ENCODE results near the gene DERL2. TPM values are rescaled to one million over a fixed set of nuclear protein-coding genes. Genes with fewer than 3 reads are reported as not detected.

Gene DERL2
- total and polyA plus RNA-seq, 5 donors from 2014 or later = 70.0 to 95.0 (median 76.0) TPM

- peaks cover 11 to 40% (median 24%) of the 10 kb centered on the region in 4 donors for H3K4me1 Mint-ChIP-seq
- DNase-seq = no peak
- Histone ChIP-seq H3K36me3 (ENCODE audit: control insufficient read depth, insufficient read depth, low read length) (peaks cover 45% of the 10 kb centered on the region), H3K9me3 (ENCODE audit: control insufficient read depth in 2 of 2, low read length in 2 of 2) (no peaks in the 10 kb centered on the region), H3K27me3 (ENCODE audit: control insufficient read depth, insufficient read depth, low read length) (no peaks in the 10 kb centered on the region), H3K4me3 (ENCODE audit: low read depth, low read length) (no peak overlapping the region), H3K4me1 (ENCODE audit: control insufficient read depth, insufficient read depth, low read length, poor library complexity, severe bottlenecking) (peaks cover 17% of the 10 kb centered on the region), H3K27ac (ENCODE audit: insufficient read depth, low read length, poor library complexity, severe bottlenecking) (no peak overlapping the region)
- peak overlapping the region in 2 of 3 donors; percentile 79 to 91 for H3K27ac Mint-ChIP-seq
- peak overlapping the region in 1 of 4 donors; percentile 4 for H3K4me3 Mint-ChIP-seq
- peaks cover 0 to 3% (median 0%) of the 10 kb centered on the region in 7 donors for H3K9me3 Mint-ChIP-seq
- no peak for ATAC-seq (ENCODE audit: low read depth in 2 of 2)
- H3K36me3 Mint-ChIP-seq = peaks cover 52% of the 10 kb centered on the region
- H3K27me3 Mint-ChIP-seq = no peaks in the 10 kb centered on the region
These were observed 25.6 kb upstream of the DERL2 start for GRCh38 chr17:5511401-5512225.

DNA sequence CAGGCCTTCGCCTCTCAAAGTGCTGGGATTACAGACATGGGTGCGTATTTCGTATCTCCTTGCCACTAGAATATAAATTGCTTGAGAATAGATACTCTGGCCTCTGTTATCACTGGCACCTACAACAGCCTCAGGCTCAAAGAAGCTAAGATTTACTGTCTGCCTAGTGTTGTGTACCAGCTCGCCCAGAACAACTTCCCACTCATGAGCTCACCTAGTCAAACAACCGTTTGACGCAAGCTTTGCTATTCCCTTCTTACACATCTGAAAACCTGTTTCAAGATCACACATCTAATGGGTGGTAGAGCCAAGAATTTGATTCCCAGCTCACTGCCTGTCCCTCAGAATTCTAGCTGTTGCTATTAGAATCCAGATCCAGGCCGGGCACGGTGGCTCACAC, 24.8 kb upstream of the DERL2 start:
- H3K4me1 ChIP-seq (ENCODE audit: control insufficient read depth, insufficient read depth, low read length, poor library complexity, severe bottlenecking) = peaks cover 17% of the 10 kb centered on the region
- Mint-ChIP-seq H3K27ac (no peak overlapping the region), H3K36me3 (peaks cover 45% of the 10 kb centered on the region), H3K9me3 (peaks cover 0 to 3% (median 0%) of the 10 kb centered on the region in 7 donors), H3K4me1 (peaks cover 11 to 37% (median 21%) of the 10 kb centered on the region in 4 donors), H3K27me3 (no peaks in the 10 kb centered on the region), H3K4me3 (no peak overlapping the region)
- H3K27me3 ChIP-seq (ENCODE audit: control insufficient read depth, insufficient read depth, low read length) = no peaks in the 10 kb centered on the region
- no peak overlapping the region for H3K4me3 ChIP-seq (ENCODE audit: low read depth, low read length)
- ATAC-seq (ENCODE audit: low read depth in 2 of 2) = no peak
- DNase-seq = no peak
- H3K36me3 ChIP-seq (ENCODE audit: control insufficient read depth, insufficient read depth, low read length) = peaks cover 38% of the 10 kb centered on the region
- H3K9me3 ChIP-seq (ENCODE audit: control insufficient read depth in 2 of 2, low read length in 2 of 2) = no peaks in the 10 kb centered on the region
- H3K27ac ChIP-seq (ENCODE audit: insufficient read depth, low read length, poor library complexity, severe bottlenecking) = no peak overlapping the region

GRCh38 chr17:5509482-5509881, 23.5 kb upstream of the DERL2 start:
- DNase-seq (no peak), ATAC-seq (ENCODE audit: low read depth in 2 of 2) (no peak)
- Mint-ChIP-seq H3K9me3 (peaks cover 0 to 3% (median 0%) of the 10 kb centered on the region in 7 donors), H3K27ac (peak overlapping the region in 1 of 3 donors; percentile 74), H3K4me3 (no peak overlapping the region), H3K27me3 (no peaks in the 10 kb centered on the region), H3K4me1 (peaks cover 11 to 27% (median 20%) of the 10 kb centered on the region in 4 donors), H3K36me3 (peaks cover 44% of the 10 kb centered on the region)
- H3K4me3 ChIP-seq (ENCODE audit: low read depth, low read length) = no peak overlapping the region
- H3K27ac ChIP-seq (ENCODE audit: insufficient read depth, low read length, poor library complexity, severe bottlenecking) = no peak overlapping the region
- H3K36me3 ChIP-seq (ENCODE audit: control insufficient read depth, insufficient read depth, low read length) = peaks cover 32% of the 10 kb centered on the region
- no peaks in the 10 kb centered on the region for H3K9me3 ChIP-seq (ENCODE audit: control insufficient read depth in 2 of 2, low read length in 2 of 2)
- peaks cover 15% of the 10 kb centered on the region for H3K4me1 ChIP-seq (ENCODE audit: control insufficient read depth, insufficient read depth, low read length, poor library complexity, severe bottlenecking)
- no peaks in the 10 kb centered on the region for H3K27me3 ChIP-seq (ENCODE audit: control insufficient read depth, insufficient read depth, low read length)

- Histone ChIP-seq H3K4me1 (ENCODE audit: control insufficient read depth, insufficient read depth, low read length, poor library complexity, severe bottlenecking) (peaks cover 9% of the 10 kb centered on the region), H3K9me3 (ENCODE audit: control insufficient read depth in 2 of 2, low read length in 2 of 2) (no peaks in the 10 kb centered on the region), H3K27me3 (ENCODE audit: control insufficient read depth, insufficient read depth, low read length) (no peaks in the 10 kb centered on the region), H3K4me3 (ENCODE audit: low read depth, low read length) (no peak overlapping the region), H3K27ac (ENCODE audit: insufficient read depth, low read length, poor library complexity, severe bottlenecking) (no peak overlapping the region), H3K36me3 (ENCODE audit: control insufficient read depth, insufficient read depth, low read length) (peaks cover 28% of the 10 kb centered on the region)
- peak overlapping the region in 1 of 4 donors; percentile 58 for H3K4me3 Mint-ChIP-seq
- ATAC-seq (ENCODE audit: low read depth in 2 of 2) = no peak
- no peaks in the 10 kb centered on the region for H3K27me3 Mint-ChIP-seq
- DNase-seq = no peak
- peaks cover 7 to 22% (median 17%) of the 10 kb centered on the region in 4 donors for H3K4me1 Mint-ChIP-seq
- peak overlapping the region in 2 of 3 donors; percentile 55 to 74 for H3K27ac Mint-ChIP-seq
- peaks cover 41% of the 10 kb centered on the region for H3K36me3 Mint-ChIP-seq
- peaks cover 0 to 3% (median 0%) of the 10 kb centered on the region in 7 donors for H3K9me3 Mint-ChIP-seq
These were observed 22.8 kb upstream of the DERL2 start for GRCh38 chr17:5508810-5509209.

DNA sequence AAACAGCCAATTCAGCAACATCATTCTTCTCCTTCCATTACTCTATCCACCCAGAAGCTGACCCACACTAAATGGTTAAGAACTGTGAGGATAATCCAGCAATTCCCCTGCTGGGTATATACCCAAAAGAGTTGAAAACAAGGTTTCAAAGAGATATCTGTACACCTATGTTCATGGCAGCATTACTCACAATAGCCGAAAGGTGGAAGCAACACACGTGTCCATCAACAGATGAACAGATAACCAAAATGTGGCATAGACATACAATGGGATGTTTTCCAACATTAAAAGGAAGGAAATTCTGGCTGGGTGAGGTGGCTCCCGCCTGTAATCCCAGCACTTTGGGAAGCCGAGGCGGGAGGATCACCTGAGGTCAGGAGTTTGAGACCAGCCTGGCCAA, 20.3 kb upstream of the DERL2 start:
- Mint-ChIP-seq H3K27me3 (no peaks in the 10 kb centered on the region), H3K9me3 (peaks cover 0 to 2% (median 0%) of the 10 kb centered on the region in 7 donors), H3K36me3 (peaks cover 35% of the 10 kb centered on the region), H3K27ac (no peak overlapping the region), H3K4me3 (no peak overlapping the region), H3K4me1 (peaks cover 4 to 16% (median 10%) of the 10 kb centered on the region in 4 donors)
- Histone ChIP-seq H3K36me3 (ENCODE audit: control insufficient read depth, insufficient read depth, low read length) (peaks cover 16% of the 10 kb centered on the region), H3K4me1 (ENCODE audit: control insufficient read depth, insufficient read depth, low read length, poor library complexity, severe bottlenecking) (peaks cover 1% of the 10 kb centered on the region), H3K27me3 (ENCODE audit: control insufficient read depth, insufficient read depth, low read length) (no peaks in the 10 kb centered on the region), H3K9me3 (ENCODE audit: control insufficient read depth in 2 of 2, low read length in 2 of 2) (no peaks in the 10 kb centered on the region), H3K27ac (ENCODE audit: insufficient read depth, low read length, poor library complexity, severe bottlenecking) (no peak overlapping the region), H3K4me3 (ENCODE audit: low read depth, low read length) (no peak overlapping the region)
- ATAC-seq (ENCODE audit: low read depth in 2 of 2) (no peak), DNase-seq (no peak)

- no peaks in the 10 kb centered on the region for H3K9me3 ChIP-seq (ENCODE audit: control insufficient read depth in 2 of 2, low read length in 2 of 2)
- DNase-seq (no peak), ATAC-seq (ENCODE audit: low read depth in 2 of 2) (no peak)
- peaks cover 35% of the 10 kb centered on the region for H3K36me3 Mint-ChIP-seq
- H3K4me3 ChIP-seq (ENCODE audit: low read depth, low read length) = no peak overlapping the region
- no peaks in the 10 kb centered on the region for H3K27me3 ChIP-seq (ENCODE audit: control insufficient read depth, insufficient read depth, low read length)
- no peaks in the 10 kb centered on the region for H3K27me3 Mint-ChIP-seq
- H3K36me3 ChIP-seq (ENCODE audit: control insufficient read depth, insufficient read depth, low read length) = peaks cover 11% of the 10 kb centered on the region
- peaks cover 18 to 31% (median 24%) of the 10 kb centered on the region in 4 donors for H3K4me1 Mint-ChIP-seq
- peaks cover 21% of the 10 kb centered on the region for H3K4me1 ChIP-seq (ENCODE audit: control insufficient read depth, insufficient read depth, low read length, poor library complexity, severe bottlenecking)
- peaks cover 0 to 2% (median 0%) of the 10 kb centered on the region in 7 donors for H3K9me3 Mint-ChIP-seq
- H3K4me3 Mint-ChIP-seq = peak overlapping the region in 2 of 4 donors; percentile 2 to 59
- H3K27ac Mint-ChIP-seq = peak overlapping the region; percentile 55 to 76 (median 61)
- no peak overlapping the region for H3K27ac ChIP-seq (ENCODE audit: insufficient read depth, low read length, poor library complexity, severe bottlenecking)
These were observed 16.6 kb upstream of the DERL2 start for GRCh38 chr17:5502552-5502951.

DNA sequence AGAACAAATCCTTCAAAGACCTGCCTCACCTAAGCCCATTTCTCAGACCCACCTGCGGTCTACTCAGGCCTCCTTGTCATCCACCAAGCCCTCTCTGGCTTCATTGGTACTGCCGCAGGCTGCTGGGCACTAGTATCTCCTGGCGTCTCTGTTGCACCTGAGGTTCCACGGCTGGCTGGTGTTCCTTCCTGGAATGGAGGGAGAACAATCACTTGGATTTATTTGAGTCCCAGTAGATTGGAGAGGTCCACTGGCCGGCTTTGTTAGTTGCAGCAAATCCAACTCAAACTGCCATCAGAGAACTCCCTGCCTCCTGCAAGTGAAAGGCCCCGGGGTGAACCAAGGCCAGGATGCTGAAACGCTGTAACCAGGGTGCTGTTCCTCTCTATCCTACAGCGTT, 15.7 kb upstream of the DERL2 start:
- Mint-ChIP-seq H3K36me3 (peaks cover 35% of the 10 kb centered on the region), H3K4me3 (peak overlapping the region; percentile 65 to 94 (median 76)), H3K9me3 (peaks cover 0 to 1% (median 0%) of the 10 kb centered on the region in 7 donors), H3K27ac (peak overlapping the region in 2 of 3 donors; percentile 70 to 89), H3K4me1 (peaks cover 18 to 31% (median 24%) of the 10 kb centered on the region in 4 donors), H3K27me3 (no peaks in the 10 kb centered on the region)
- H3K9me3 ChIP-seq (ENCODE audit: control insufficient read depth in 2 of 2, low read length in 2 of 2) = no peaks in the 10 kb centered on the region
- ATAC-seq (ENCODE audit: low read depth in 2 of 2) (no peak), DNase-seq (no peak)
- H3K36me3 ChIP-seq (ENCODE audit: control insufficient read depth, insufficient read depth, low read length) = peaks cover 11% of the 10 kb centered on the region
- peak overlapping the region; percentile 62 for H3K27ac ChIP-seq (ENCODE audit: insufficient read depth, low read length, poor library complexity, severe bottlenecking)
- H3K4me3 ChIP-seq (ENCODE audit: low read depth, low read length) = no peak overlapping the region
- no peaks in the 10 kb centered on the region for H3K27me3 ChIP-seq (ENCODE audit: control insufficient read depth, insufficient read depth, low read length)
- H3K4me1 ChIP-seq (ENCODE audit: control insufficient read depth, insufficient read depth, low read length, poor library complexity, severe bottlenecking) = peaks cover 21% of the 10 kb centered on the region
